ENCODE results near the gene METTL1.

The METTL1 gene

DNA sequence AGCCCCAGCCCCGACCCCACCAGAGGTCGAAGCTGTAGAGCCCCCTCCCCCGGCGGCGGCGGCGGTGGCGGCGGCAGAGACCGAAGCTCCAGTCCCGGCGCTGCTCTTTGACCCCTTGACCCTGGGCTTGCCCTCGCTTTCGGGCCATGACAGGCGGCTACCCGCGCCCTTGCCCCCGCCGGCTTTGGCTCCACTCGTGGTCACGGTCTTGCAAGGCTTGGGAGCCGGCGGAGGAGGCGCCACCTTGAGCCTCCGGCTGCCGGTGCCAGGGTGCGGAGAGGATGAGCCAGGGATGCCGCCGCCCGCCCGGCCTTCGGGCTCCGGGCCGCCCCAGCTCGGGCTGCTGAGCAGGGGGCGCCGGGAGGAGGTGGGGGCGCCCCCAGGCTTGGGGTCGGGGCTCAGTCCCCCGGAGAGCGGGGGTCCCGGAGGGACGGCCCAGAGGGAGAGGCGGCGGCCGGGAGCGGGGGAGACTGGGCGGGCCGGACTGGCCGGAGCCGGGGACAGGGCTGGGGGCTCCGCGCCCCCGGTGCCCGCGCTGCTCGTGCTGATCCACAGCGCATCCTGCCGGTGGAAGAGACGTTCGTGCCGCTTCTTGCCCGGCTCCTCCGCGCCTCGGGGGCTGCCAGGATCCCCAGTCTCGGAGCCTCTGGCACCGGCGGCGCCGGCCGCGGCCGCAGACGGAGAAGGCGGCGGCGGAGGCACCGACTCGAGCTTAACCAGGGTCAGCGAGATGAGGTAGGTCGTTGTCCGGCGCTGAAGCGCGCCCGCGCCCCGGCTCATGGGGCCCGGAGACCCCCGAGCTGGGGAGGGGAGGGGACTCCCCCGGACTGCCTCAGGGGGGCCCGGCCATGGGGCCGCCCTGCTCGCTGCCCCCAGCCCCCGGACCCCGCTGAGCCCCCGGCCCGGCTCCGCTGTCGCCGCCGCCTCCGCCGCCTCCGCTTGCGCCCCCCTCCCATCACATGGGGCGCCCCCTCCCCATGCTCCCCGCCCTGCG is 34.1 kb downstream of the METTL1 start:
- H3K27ac ChIP-seq (replicated peaks; ENCODE audit: low read length) = no peak overlapping the region
- H2BK120ac ChIP-seq (ENCODE audit: low read depth, low read length) = no peak overlapping the region
- peak overlapping the region; percentile 91 for H3K18ac ChIP-seq (ENCODE audit: low read length)
- no peak overlapping the region for H2BK15ac ChIP-seq (ENCODE audit: low read length)
- peaks cover 0 to 11% of the 10 kb centered on the region in 2 donors for H3K36me3 ChIP-seq (replicated peaks in 1 of 2; ENCODE audit: control insufficient read depth in 2 of 2, insufficient read depth in 2 of 2, low read length in 2 of 2)
- peak overlapping the region; percentile 53 for H3K23ac ChIP-seq (ENCODE audit: low read depth, low read length, poor library complexity)
- H3K4me2 ChIP-seq (ENCODE audit: insufficient read depth, low read length, poor library complexity, severe bottlenecking) = peak overlapping the region; percentile 92
- peaks cover 0 to 4% of the 10 kb centered on the region in 2 donors for H3K9me3 ChIP-seq (replicated peaks in 1 of 2; ENCODE audit: control insufficient read depth in 2 of 2, insufficient read depth in 1 of 2, low read depth in 1 of 2, low read length in 2 of 2)
- no peaks in the 10 kb centered on the region for H3K79me1 ChIP-seq (ENCODE audit: low read depth, low read length)
- H4K8ac ChIP-seq (ENCODE audit: low read depth, low read length) = no peak overlapping the region
- peak overlapping the region; percentile 86 for H2AFZ ChIP-seq (ENCODE audit: low read length)
- H2AK5ac ChIP-seq (ENCODE audit: low read depth, low read length) = peak overlapping the region; percentile 44
- no CpG with 5 or more reads among the region's 110 CpGs for WGBS, 2 donors (ENCODE audit: extremely low coverage in 2 of 2, insufficient read length in 2 of 2, insufficient replicate concordance in 1 of 2)
- H2BK12ac ChIP-seq (ENCODE audit: low read length) = no peak overlapping the region
- no peak overlapping the region for H2BK5ac ChIP-seq (ENCODE audit: low read length)
- DNase-seq (ENCODE audit: low spot score) = no peak
- H3K14ac ChIP-seq (ENCODE audit: low read length) = no peak overlapping the region
- peaks cover 3 to 87% (median 26%) of the 10 kb centered on the region in 3 experiments for H3K27me3 ChIP-seq (ENCODE audit: control insufficient read depth in 3 of 3, insufficient read depth in 3 of 3, low read depth in 1 of 3, low read length in 3 of 3)
- no peak overlapping the region for H3K4ac ChIP-seq (ENCODE audit: low read length)
- peak overlapping the region; percentile 66 to 81 for H3K4me3 ChIP-seq (ENCODE audit: low read length in 2 of 2)
- H3K9ac ChIP-seq (ENCODE audit: low read depth, low read length, poor library complexity) = peak overlapping the region; percentile 47
- peaks cover 18 to 34% of the 10 kb centered on the region in 2 donors for H3K4me1 ChIP-seq (ENCODE audit: control insufficient read depth in 2 of 2, insufficient read depth in 1 of 2, low read depth in 1 of 2, low read length in 2 of 2)
- no peak overlapping the region for H4K91ac ChIP-seq (ENCODE audit: low read depth, low read length, poor library complexity)

DNA sequence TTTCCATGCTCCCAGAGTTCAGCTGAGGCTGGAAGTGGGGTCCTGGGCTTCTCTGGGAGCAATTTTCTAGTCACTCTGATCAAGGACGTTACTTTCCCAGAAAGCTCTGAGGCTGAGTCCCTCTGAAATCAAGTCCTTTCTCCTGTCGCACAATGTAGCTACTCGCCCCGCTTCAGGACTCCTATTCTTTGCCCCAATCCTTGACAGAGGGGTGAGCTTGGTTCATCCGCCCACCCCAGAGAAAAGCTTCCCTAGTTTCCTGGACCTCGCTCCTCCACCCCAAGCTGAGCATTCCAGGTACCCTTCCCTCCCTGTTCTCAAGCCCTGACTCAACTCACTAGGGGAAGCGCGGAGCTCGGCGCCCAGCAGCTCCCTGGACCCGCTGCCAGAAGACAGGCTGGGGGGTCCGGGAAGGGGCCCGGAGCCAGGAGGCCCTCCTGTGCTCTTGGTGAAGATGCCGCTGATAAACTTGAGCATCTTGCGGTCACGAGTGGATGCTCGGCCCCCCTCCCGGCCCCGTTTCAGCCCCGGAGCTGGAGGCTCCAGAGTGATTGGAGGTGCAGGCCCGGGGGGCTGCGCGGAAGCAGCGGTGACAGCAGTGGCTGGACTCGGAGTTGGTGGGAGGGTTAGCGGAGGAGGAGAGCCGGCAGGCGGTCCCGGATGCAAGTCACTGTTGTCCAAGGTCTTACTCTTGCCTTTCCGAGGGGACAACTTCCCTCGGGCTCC is 35.0 kb downstream of the METTL1 start:
- Histone ChIP-seq H3K4me1 (ENCODE audit: control insufficient read depth in 2 of 2, insufficient read depth in 1 of 2, low read depth in 1 of 2, low read length in 2 of 2) (peaks cover 18 to 34% of the 10 kb centered on the region in 2 donors), H3K79me1 (ENCODE audit: low read depth, low read length) (no peaks in the 10 kb centered on the region), H3K18ac (ENCODE audit: low read length) (no peak overlapping the region), H3K4ac (ENCODE audit: low read length) (no peak overlapping the region), H3K4me3 (ENCODE audit: low read length in 2 of 2) (peak overlapping the region in 1 of 2 donors; percentile 66), H2BK5ac (ENCODE audit: low read length) (no peak overlapping the region), H2BK15ac (ENCODE audit: low read length) (no peak overlapping the region), H4K8ac (ENCODE audit: low read depth, low read length) (no peak overlapping the region), H3K23ac (ENCODE audit: low read depth, low read length, poor library complexity) (peak overlapping the region; percentile 70), H2BK120ac (ENCODE audit: low read depth, low read length) (no peak overlapping the region), H3K9ac (ENCODE audit: low read depth, low read length, poor library complexity) (no peak overlapping the region), H2BK12ac (ENCODE audit: low read length) (no peak overlapping the region), H2AK5ac (ENCODE audit: low read depth, low read length) (peak overlapping the region; percentile 16), H3K36me3 (replicated peaks in 1 of 2; ENCODE audit: control insufficient read depth in 2 of 2, insufficient read depth in 2 of 2, low read length in 2 of 2) (peaks cover 0 to 20% of the 10 kb centered on the region in 2 donors), H3K27me3 (ENCODE audit: control insufficient read depth in 3 of 3, insufficient read depth in 3 of 3, low read depth in 1 of 3, low read length in 3 of 3) (peaks cover 3 to 91% (median 26%) of the 10 kb centered on the region in 3 experiments), H3K9me3 (replicated peaks in 1 of 2; ENCODE audit: control insufficient read depth in 2 of 2, insufficient read depth in 1 of 2, low read depth in 1 of 2, low read length in 2 of 2) (peaks cover 0 to 4% of the 10 kb centered on the region in 2 donors), H4K91ac (ENCODE audit: low read depth, low read length, poor library complexity) (no peak overlapping the region), H3K27ac (replicated peaks; ENCODE audit: low read length) (no peak overlapping the region), H3K4me2 (ENCODE audit: insufficient read depth, low read length, poor library complexity, severe bottlenecking) (peak overlapping the region; percentile 92), H2AFZ (ENCODE audit: low read length) (peak overlapping the region; percentile 92), H3K14ac (ENCODE audit: low read length) (peak overlapping the region; percentile 66)
- DNase-seq (ENCODE audit: low spot score) = no peak
- WGBS, 2 donors (ENCODE audit: extremely low coverage in 2 of 2, insufficient read length in 2 of 2, insufficient replicate concordance in 1 of 2) = no CpG with 5 or more reads among the region's 31 CpGs

DNA sequence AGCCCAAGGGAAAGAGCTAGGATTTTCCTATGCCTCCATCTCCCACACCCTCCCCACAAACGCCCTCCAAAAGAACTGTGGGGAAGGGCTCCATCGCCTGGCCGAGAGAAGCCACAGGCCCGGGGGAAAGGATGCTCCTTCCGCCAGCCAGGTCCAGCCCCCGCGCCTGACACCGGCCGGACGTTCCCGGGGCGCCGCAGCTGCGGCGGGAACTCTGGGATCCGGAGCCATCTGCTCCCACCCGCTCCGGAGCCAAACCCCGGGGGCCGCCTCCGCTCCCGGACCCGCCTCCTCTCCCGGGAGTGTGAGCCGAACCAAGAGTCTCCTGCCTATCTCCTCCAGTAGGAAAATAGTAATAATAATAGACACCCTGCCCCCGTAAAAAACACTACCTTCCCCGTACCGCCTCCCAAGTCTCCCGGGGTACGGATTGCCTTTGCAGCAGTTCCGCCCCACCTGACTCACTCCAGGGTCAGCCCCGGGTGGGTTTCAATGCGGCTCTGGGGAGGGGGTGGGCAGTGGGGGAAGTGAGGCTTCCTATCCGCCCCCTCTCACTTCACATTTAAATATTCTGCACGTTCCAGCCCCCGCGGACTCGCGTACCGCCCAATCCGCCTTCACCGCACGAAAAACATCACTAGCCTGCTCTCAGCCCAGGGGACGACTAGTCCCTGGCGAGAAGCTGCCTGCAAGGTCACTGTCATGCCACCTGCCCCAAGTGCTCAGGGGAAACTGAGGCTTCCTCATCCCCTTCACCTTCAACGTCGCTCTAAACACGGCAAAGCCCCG is 35.8 kb downstream of the METTL1 start:
- H2AFZ ChIP-seq (ENCODE audit: low read length) = peak overlapping the region; percentile 92

More for the DNA sequence above, 35.8 kb downstream of the METTL1 start:
- Histone ChIP-seq H3K14ac (ENCODE audit: low read length) (no peak overlapping the region), H3K9me3 (replicated peaks in 1 of 2; ENCODE audit: control insufficient read depth in 2 of 2, insufficient read depth in 1 of 2, low read depth in 1 of 2, low read length in 2 of 2) (peaks cover 0 to 4% of the 10 kb centered on the region in 2 donors), H2BK12ac (ENCODE audit: low read length) (no peak overlapping the region), H3K4me3 (ENCODE audit: low read length in 2 of 2) (peak overlapping the region in 1 of 2 donors; percentile 33), H3K4ac (ENCODE audit: low read length) (no peak overlapping the region), H3K4me2 (ENCODE audit: insufficient read depth, low read length, poor library complexity, severe bottlenecking) (peak overlapping the region; percentile 41), H3K23ac (ENCODE audit: low read depth, low read length, poor library complexity) (peak overlapping the region; percentile 70), H3K18ac (ENCODE audit: low read length) (peak overlapping the region; percentile 40), H4K8ac (ENCODE audit: low read depth, low read length) (no peak overlapping the region), H3K27me3 (ENCODE audit: control insufficient read depth in 3 of 3, insufficient read depth in 3 of 3, low read depth in 1 of 3, low read length in 3 of 3) (peaks cover 3 to 92% (median 26%) of the 10 kb centered on the region in 3 experiments), H3K36me3 (replicated peaks in 1 of 2; ENCODE audit: control insufficient read depth in 2 of 2, insufficient read depth in 2 of 2, low read length in 2 of 2) (peaks cover 0 to 27% of the 10 kb centered on the region in 2 donors), H3K27ac (replicated peaks; ENCODE audit: low read length) (no peak overlapping the region), H4K91ac (ENCODE audit: low read depth, low read length, poor library complexity) (no peak overlapping the region), H3K9ac (ENCODE audit: low read depth, low read length, poor library complexity) (no peak overlapping the region), H3K4me1 (ENCODE audit: control insufficient read depth in 2 of 2, insufficient read depth in 1 of 2, low read depth in 1 of 2, low read length in 2 of 2) (peaks cover 18 to 30% of the 10 kb centered on the region in 2 donors), H2BK120ac (ENCODE audit: low read depth, low read length) (no peak overlapping the region), H2AK5ac (ENCODE audit: low read depth, low read length) (no peak overlapping the region), H2BK15ac (ENCODE audit: low read length) (no peak overlapping the region), H2BK5ac (ENCODE audit: low read length) (no peak overlapping the region), H3K79me1 (ENCODE audit: low read depth, low read length) (no peaks in the 10 kb centered on the region)
- no CpG with 5 or more reads among the region's 49 CpGs for WGBS, 2 donors (ENCODE audit: extremely low coverage in 2 of 2, insufficient read length in 2 of 2, insufficient replicate concordance in 1 of 2)
- no peak for DNase-seq (ENCODE audit: low spot score)
